Measurements from ENCODE around the gene THAP7.

Gene THAP7

GRCh38 chr22:20964799-20965103 is 37.2 kb downstream of the THAP7 start:
- no peak for DNase-seq (ENCODE audit: low read depth, low spot score)

DNA sequence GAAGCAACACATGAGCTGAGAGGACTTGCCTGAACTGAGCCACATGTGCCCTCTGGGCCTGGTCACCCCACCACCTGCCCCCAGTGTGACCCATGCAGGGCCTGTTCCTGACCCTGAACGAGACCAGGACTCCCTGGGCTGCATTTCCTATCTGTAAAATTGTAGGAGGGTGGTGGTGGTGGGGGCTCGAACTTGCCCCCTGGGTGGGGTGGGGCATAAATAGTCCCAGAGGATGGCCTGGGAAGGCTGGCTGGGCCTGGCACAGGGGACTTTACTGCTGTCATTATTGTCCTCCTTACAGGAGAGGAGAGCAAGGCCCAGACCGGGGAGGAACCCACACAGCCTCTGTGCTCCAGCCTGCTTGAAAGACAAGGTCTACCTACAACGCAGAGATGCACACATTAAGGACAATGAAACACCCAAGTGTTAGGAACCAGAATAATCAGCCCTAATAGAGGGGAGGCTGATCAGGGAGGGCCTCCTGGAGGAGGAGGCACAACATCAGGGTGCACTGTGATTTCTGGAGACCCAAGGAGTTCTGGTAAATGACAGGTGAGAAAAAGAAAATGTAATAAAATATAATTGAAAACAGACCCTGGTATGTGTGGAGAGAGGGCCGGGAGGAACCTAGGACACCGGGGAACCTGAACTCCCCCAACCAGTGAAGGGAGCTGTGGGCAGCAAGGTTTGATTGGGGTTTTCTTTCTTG is 37.7 kb downstream of the THAP7 start:
- no peak for DNase-seq (ENCODE audit: low read depth, low spot score)

DNA sequence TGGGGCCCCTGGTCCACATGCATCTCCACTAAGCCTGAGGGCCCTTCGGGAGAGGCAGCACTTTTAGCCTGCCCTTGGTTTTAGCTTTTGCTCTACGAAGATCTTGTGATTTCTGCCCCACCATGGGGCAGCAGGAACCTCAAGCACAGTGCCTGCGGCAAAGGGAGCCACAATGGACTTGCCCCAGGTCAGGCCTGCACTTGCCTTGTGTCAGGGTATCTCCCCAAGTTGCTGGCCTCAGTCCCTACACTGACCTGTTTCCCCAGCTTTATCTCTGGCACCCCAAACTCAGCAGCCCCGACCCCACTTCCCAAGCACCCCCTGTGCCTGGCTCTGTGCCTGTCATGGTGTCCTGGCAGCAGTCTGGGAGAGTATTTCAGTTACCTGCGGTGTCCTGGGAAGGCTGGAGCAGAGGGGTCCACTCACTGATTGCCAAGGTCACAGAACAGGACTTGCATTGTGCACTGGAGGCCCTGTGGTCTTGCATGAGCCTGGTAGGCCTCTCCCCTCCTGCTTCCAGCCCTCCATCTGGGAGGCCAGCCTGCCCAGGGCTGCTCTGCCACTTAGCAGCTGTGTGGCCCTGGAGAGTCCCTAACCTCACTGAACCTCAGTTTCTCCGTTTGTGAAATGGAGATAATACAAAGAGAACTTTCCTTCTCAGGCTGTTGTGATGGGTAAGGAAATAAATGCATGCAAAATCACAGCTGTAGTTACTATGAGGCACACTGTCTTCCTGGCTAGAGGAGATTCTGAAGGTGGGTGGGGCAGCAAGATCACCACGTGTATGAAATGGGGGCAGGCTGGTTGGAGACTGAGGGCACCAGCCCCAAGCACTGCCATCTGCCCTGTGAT is 38.5 kb downstream of the THAP7 start:
- no peak for DNase-seq (ENCODE audit: low read depth, low spot score)

- no peak for DNase-seq (ENCODE audit: low read depth, low spot score)
Measured at GRCh38 chr22:20962491-20962945, 39.4 kb downstream of the THAP7 start.

DNA sequence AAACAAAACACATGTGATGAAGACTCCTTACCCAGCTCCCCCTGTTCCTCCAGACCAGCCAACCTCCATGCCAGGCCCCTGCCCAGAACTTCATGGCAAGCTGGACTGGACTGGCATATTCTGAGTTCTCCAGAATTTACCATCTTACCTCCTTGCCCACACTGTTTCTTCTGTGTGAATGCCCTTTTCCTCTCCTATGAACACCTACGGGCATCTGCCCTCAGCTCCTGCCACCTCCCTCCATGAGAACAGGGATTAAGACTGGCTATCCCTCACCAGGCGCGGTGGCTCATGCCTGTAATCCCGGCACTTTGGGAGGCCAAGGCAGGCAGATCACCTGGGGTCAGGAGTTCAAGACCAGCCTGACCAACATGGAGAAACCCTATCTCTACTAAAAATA is 41.3 kb downstream of the THAP7 start:
- no peak for DNase-seq (ENCODE audit: low read depth, low spot score)

DNA sequence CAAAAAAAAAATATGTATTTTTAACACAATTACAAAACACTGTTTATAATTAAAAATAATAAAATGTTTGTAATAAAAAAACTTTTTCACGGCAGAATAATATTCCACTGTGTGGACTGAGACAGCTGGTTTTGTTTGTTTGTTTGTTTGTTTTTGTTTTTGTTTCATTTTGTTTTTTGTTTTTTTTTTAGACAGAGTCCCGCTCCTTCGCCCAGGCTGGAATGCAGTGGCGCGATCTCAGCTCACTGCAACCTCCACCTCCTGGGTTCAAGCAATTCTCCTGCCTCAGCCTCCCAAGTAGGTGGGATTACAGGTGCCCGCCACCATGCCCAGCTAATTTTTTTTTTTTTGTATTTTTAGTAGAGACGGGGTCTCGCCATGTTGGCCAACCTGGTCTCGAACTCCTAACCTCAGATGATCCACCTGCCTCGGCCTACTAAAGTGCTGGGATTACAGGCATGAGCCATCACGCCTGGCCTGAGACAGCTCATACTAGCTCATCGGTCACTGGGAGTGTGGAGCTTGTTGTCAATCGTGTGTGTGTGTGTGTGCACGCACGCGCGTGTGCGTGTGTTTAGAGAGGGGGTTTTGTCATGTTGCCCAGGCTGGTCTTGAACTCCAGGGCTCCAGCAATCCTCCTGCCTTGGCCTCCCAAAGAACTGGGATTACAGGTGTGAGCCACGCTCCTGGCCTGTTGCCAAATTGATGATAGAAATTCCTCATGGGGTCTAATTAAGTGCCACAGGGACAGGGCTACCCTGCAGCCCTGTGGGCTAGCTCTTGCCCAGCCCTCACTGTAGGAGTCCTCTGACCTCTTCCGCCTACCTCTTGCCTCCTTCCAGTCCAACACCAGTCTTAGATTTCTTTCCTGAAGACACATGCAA is 42.1 kb downstream of the THAP7 start:
- no peak for DNase-seq (ENCODE audit: low read depth, low spot score)

DNA sequence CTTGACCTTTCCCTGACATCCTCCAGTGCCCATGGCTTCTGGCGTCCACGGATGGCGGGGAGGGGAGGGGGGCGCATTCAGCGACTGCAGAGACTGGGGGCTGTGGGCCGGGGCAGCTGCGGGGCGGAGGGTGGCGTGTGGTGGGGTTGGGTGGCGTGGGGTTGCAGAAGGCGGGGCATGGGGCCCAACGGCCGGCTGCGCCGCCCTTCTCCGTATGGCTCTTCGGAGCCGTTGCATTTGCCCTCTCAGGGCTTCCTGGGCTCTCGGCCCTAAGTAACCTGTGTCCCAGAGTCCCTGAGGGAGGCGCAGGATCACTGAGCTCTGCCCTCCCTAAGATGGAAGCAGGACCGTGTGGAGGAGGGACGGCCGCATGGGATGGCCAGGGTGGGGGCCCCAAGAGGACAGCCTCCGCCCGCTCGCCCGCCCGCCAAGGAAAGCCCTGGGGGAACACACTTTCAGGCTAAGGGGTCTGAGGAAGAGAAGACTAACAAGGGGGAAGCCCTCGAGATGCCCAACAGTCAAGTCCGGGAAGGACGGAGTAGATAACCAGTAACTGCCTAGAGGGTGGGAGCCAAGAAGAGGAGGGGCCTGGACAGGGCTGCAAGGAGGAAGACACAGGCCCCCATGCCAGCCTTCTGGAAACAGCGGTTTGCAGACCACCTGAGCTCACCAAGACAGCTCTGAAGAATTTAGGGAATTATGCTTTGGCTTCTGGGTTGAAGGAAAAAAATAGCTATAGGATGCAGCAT is 44.1 kb downstream of the THAP7 start:
- DNase-seq (ENCODE audit: low read depth, low spot score): no peak

GRCh38 chr22:20957102-20957682 is 44.7 kb downstream of the THAP7 start:
- DNase-seq (ENCODE audit: low read depth, low spot score): no peak

- DNase-seq (ENCODE audit: low read depth, low spot score): no peak
Measured at GRCh38 chr22:20956258-20957101, 45.4 kb downstream of the THAP7 start.

GRCh38 chr22:20955548-20955947 is 46.4 kb downstream of the THAP7 start:
- DNase-seq (ENCODE audit: low read depth, low spot score): no peak

DNA sequence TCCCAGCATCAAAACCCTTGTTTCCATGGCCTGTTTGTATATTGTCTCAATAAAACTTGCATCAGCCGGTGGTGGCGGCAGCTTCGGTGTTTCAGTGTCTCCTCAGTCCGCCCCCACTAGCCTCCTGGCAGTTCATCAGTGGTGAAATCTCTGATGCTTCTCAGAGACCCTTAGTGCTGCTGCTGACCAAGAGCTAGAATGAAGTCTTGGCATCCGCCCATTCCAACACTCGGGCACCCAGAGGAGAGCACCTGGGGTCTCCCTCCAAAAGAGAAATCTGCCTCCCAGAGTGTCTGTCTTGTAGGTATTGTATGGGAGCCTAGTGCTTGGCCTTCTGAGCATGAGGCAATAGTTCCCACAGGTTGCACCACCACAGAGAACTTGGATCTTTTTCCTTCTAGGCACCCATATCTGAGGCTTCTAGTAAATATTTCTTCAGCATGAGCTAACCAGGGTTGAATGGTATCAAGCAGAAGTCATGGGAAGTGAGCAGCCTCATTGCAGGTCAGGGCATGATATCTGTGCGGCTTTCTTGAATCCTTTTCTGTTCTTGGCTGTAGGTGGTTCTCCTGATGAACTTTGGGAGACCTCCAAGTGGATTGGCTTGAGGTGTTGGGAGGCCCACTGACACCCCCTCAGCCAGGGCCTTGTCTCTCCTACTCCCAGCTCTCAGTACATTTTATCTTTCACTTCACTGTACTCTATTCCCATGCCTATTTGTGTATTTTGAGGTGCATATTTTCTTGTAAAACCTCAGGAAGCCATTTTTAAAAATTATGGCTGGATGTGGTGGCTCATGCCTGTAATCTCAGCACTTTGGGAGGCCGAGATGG is 48.0 kb downstream of the THAP7 start:
- no peak for DNase-seq (ENCODE audit: low read depth, low spot score)

DNA sequence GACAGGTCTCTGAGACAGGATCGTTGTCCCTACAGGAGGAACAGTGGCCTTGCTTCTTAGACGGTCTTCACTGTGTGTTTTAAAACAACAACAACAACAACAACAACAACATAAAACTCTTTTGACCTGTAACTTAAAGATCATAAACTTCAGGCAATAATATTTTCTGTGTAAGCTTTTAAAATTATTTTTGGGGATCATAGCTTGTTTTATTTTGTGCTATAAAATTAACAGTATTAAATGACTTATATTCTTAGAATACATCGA is 48.6 kb downstream of the THAP7 start:
- DNase-seq (ENCODE audit: low read depth, low spot score): no peak

DNA sequence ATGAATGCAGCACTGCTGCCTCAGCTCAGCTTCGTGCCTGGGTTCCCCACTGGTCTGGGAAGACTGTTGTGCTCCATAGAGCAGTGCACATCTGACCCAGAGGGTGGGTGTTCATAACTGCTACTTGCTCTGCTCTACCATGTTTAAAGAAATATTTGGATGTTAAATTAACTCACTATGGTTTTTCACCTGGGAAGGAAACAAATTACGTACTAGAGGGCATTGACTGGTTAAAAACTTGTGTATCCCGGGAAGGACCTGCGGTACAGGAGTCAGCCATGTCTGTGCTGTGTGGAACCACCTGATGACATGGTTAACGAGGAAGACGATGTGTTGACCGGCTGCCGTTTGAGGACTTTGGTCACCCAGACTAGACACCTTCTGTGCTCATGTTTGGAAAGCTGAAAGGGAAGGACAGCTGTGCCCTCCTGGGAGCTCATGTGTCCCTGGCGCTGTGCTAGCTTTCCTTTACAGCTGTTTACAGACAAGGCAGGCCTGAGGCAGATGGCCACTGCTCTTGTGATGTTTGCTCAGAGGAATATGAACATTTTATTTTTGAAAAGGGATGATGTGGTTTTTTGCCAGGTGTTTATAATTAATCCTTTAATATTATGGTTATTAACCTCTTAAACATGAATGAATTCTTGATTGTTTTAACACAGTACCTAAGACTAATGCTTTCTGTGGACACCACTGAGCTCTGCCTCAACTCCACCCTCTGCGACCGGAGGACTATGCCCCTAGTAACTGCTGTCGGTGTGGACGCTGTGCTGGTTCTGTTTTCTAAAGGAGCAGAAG is 49.2 kb downstream of the THAP7 start:
- DNase-seq (ENCODE audit: low read depth, low spot score): no peak

DNA sequence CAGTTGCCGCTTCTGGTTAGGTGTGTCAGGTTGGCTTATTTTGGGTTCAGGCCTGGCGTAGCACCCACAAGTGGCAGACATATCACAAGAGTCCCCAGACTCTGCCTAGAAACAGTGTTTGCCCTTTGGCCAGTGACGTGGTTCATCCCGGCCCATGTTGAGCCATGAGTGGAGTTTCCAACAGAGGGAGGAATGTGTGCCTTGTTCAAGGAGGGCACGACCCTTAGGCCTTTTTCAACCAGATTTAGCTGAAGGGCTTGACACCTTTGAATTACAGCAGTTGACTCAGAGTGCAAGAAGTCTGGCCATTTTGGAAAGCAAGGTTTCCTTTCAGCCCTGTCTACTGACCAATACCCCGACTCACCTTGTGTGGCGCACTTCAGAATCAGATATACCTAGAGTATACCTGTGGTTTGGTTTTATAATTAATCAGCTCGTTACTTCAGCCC is 50.0 kb downstream of the THAP7 start:
- DNase-seq (ENCODE audit: low read depth, low spot score): no peak

DNA sequence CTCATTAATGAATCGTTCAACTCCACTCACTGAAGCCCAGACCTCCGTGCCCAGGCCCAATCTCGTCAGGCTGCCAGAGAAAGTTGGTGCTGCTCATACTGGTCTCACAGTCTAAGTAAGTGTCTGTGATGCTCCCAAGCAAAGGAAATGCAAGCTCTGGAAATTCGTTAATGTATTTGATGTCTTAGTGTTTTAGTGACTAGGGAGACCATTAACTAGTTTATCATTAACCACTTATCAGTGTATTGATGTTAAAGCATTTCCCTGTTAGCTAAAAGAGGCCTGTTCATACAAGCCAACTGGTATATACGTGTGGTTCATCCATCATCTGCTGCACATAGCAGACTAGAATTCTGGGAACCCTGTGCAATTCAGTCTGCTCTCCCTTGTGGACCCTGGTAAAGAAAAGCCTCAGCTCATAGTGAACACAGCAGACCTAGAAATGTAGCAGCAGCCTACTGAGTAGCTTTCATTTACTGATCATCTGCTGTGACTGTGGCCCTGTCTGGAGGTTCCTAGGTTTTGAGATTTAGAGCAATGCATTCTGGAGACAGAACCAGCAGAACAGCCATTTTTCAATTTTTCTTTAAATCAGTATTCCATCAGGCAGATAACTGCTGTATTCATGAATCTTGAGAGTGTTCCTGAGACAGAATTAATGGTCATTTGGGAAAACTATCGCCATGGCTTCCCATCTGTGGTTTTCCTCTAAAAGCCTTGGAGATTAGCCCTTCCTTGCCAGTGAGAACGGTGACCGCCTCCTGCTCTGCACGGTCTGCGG is 50.6 kb downstream of the THAP7 start:
- no peak for DNase-seq (ENCODE audit: low read depth, low spot score)

GRCh38 chr22:20949698-20950183 is 52.2 kb downstream of the THAP7 start:
- no peak for DNase-seq (ENCODE audit: low read depth, low spot score)

Data from activated CD4-positive, CD25-positive, alpha-beta regulatory T cell treated with anti-CD3 and anti-CD28 coated beads, Interleukin-2, amount 50 U/mL, for 16 hours (primary cell).